ENCODE results near the gene MALT1.

MALT1 gene

DNA sequence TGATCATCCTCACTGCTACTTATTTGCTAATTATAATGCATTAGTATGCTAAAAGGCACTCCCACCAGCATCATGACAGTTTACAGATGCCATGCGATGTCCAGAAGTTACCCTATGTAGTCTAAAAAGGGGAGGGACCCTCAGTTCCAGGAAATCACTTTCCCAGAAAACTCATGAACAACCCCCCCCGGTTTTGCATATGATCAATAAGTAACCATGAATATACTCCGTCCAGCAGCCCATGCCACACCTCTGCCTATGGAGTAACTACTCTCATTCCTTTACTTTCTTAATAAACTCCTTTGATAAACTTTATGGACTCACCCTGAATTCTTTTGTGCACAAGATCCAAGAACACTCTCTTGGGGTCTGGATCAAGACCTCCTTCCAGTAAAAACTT lies 86.8 kb downstream of the MALT1 start:
- Histone ChIP-seq H3K27me3 (ENCODE audit: control insufficient read depth, insufficient read depth, low read length) (no peaks in the 10 kb centered on the region), H3K27ac (ENCODE audit: low read length) (no peak overlapping the region), H3K4me3 (ENCODE audit: low read length) (no peak overlapping the region), H3K9me3 (ENCODE audit: control insufficient read depth, insufficient read depth, low read length) (no peaks in the 10 kb centered on the region), H3K4me1 (ENCODE audit: control insufficient read depth, insufficient read depth, low read length) (no peaks in the 10 kb centered on the region), H3K36me3 (ENCODE audit: control insufficient read depth, insufficient read depth, low read length) (no peaks in the 10 kb centered on the region)
- WGBS (ENCODE audit: insufficient coverage, insufficient read length), result no CpG with 5 or more reads among the region's 3 CpGs
- no peak for DNase-seq (ENCODE audit: low read depth, low spot score)

DNA sequence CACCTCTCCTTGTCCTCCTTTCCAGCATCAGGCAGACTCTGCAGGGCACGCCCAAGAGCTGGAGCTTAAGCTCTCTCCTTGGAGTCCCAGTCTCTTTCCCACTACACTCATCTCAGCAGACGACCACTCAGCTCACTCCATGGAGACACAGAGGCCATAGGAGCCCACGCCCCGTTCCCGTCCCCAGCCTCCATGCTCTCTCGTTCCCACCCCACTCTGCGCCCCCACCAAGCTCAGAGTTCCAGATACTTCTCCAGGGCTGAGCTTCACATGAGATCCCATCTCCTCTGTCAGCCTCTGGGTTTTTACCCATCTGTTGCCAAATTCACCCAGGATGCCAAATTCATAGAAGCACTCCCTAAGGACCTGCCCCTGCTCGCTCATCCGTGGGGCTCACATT lies 87.3 kb downstream of the MALT1 start:
- no peaks in the 10 kb centered on the region for H3K4me1 ChIP-seq (ENCODE audit: control insufficient read depth, insufficient read depth, low read length)
- H3K36me3 ChIP-seq (ENCODE audit: control insufficient read depth, insufficient read depth, low read length), result no peaks in the 10 kb centered on the region
- no peak for DNase-seq (ENCODE audit: low read depth, low spot score)
- WGBS (ENCODE audit: insufficient coverage, insufficient read length), result no CpG with 5 or more reads among the region's 9 CpGs
- no peak overlapping the region for H3K27ac ChIP-seq (ENCODE audit: low read length)
- no peak overlapping the region for H3K4me3 ChIP-seq (ENCODE audit: low read length)
- no peaks in the 10 kb centered on the region for H3K27me3 ChIP-seq (ENCODE audit: control insufficient read depth, insufficient read depth, low read length)
- no peaks in the 10 kb centered on the region for H3K9me3 ChIP-seq (ENCODE audit: control insufficient read depth, insufficient read depth, low read length)

DNA sequence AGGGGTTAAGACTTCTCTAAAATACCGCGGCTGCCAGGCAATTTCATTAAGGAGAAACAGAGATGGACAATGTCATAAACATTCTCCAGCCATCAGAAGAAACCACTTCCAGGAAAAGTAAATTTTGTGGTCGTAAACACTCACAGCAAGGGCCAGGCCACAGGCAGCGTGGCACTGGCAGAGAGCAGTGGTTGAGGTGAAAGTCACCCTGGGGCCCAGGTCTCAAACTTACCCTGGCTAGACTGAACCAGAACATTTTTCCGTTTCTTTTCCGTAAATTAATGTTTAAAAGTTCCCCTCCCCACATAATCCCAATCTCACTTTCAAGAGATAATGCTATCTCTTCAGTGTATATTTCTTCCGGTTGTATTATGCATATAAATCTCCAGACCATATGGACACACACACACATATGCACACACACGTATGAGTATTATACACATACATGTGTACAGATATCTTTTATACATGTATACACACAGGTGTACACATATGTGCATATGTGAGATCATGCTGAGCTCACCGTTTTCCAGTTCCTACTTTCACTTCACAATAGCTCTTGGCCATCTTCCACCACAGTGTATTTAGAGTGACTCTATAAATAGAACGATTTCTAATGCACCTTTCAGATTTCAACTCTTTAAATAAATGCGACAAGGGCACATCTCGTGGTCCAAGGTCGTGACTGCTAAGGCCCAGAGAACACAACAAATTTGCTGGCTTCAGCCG lies 90.1 kb downstream of the MALT1 start:
- WGBS (ENCODE audit: insufficient coverage, insufficient read length), result no CpG with 5 or more reads among the region's 14 CpGs
- no peak overlapping the region for H3K27ac ChIP-seq (ENCODE audit: low read length)
- no peaks in the 10 kb centered on the region for H3K9me3 ChIP-seq (ENCODE audit: control insufficient read depth, insufficient read depth, low read length)
- H3K4me3 ChIP-seq (ENCODE audit: low read length), result no peak overlapping the region
- H3K27me3 ChIP-seq (ENCODE audit: control insufficient read depth, insufficient read depth, low read length), result no peaks in the 10 kb centered on the region
- no peaks in the 10 kb centered on the region for H3K36me3 ChIP-seq (ENCODE audit: control insufficient read depth, insufficient read depth, low read length)
- H3K4me1 ChIP-seq (ENCODE audit: control insufficient read depth, insufficient read depth, low read length), result no peaks in the 10 kb centered on the region
- DNase-seq (ENCODE audit: low read depth, low spot score), result no peak

DNA sequence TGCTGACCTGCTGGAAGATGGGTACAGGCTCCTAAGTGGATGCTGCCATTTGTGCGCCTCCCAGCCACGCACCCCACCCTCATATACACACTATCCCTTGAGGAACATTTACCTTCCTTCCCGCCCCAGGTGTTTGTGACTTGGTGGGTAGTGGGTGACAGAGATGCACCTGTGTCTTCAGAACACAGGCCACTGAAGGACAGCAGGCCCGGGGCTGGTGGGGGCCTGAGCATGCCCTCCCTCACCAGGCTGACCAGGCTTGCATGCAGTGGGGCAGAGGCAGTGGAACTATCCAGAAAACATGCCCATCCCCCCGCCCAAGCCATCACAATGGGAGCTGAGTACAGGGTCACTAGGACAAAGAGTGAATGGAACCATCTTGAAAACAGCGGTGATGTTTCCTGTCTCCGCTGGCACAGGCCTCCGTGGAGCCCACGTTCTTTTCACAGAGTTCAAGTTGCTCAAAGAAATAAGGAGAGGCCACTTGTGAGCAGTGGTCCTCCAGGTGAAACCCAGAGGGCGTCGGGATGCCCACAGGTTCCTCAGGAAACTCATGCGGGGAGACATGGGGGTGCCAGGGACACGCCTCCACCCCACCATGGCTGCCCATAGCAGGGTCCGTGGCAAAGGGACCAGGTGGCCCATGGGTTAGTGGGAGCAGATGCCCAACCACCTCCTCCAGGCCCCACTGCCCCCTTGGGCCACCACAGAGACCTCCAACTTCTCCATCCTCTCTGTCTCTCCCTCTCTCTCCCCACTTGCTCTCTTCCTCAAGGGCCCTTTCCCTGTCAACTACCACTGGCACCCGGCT lies 90.9 kb downstream of the MALT1 start:
- H3K4me1 ChIP-seq (ENCODE audit: control insufficient read depth, insufficient read depth, low read length), result no peaks in the 10 kb centered on the region
- H3K27me3 ChIP-seq (ENCODE audit: control insufficient read depth, insufficient read depth, low read length), result no peaks in the 10 kb centered on the region
- DNase-seq (ENCODE audit: low read depth, low spot score), result no peak
- WGBS (ENCODE audit: insufficient coverage, insufficient read length), result no CpG with 5 or more reads among the region's 15 CpGs
- H3K36me3 ChIP-seq (ENCODE audit: control insufficient read depth, insufficient read depth, low read length), result no peaks in the 10 kb centered on the region
- no peak overlapping the region for H3K4me3 ChIP-seq (ENCODE audit: low read length)
- H3K9me3 ChIP-seq (ENCODE audit: control insufficient read depth, insufficient read depth, low read length), result no peaks in the 10 kb centered on the region
- no peak overlapping the region for H3K27ac ChIP-seq (ENCODE audit: low read length)

DNA sequence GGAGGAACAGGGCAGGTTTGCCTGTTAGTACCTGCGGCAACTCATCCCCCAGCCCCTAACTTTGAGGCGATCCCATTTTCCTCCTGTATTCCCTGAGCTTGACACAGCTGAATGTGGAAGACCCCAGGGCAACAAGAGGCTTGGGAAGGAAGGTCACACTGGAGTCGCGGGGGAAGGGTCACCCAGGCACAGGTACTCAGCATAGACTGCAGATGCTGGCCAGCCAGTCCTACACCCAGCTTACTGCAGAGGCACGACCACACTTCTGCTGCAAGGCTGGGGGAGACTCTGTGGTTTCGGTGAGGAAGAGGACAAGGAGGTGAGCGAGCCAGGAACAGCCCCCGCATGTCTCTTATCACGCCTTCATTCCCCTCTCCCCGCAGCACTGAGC lies 91.5 kb downstream of the MALT1 start:
- H3K27ac ChIP-seq (ENCODE audit: low read length), result no peak overlapping the region
- no peaks in the 10 kb centered on the region for H3K4me1 ChIP-seq (ENCODE audit: control insufficient read depth, insufficient read depth, low read length)
- no peak overlapping the region for H3K4me3 ChIP-seq (ENCODE audit: low read length)
- H3K27me3 ChIP-seq (ENCODE audit: control insufficient read depth, insufficient read depth, low read length), result no peaks in the 10 kb centered on the region
- H3K9me3 ChIP-seq (ENCODE audit: control insufficient read depth, insufficient read depth, low read length), result no peaks in the 10 kb centered on the region
- no CpG with 5 or more reads among the region's 10 CpGs for WGBS (ENCODE audit: insufficient coverage, insufficient read length)
- H3K36me3 ChIP-seq (ENCODE audit: control insufficient read depth, insufficient read depth, low read length), result no peaks in the 10 kb centered on the region
- DNase-seq (ENCODE audit: low read depth, low spot score), result no peak

DNA sequence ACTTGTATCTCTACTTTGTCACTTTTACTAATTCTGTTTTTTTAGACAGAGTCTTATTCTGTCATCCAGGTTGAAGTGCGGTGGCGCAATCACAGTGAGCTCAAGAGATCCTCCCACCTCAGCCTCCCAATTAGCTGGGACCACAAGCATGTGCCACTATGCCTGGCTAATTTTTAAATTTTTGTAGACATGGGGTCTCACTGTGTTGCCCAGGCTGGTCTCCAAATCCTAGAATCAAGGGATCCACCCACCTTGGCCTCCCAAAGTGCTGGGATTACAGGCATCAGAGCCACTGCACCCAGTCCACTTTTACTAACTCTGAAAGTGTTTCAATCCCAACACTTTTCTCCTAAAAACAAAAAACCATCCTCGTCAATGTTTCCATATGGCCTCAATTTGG lies 94.9 kb downstream of the MALT1 start:
- Histone ChIP-seq H3K27ac (ENCODE audit: low read length) (no peak overlapping the region), H3K4me3 (ENCODE audit: low read length) (no peak overlapping the region), H3K9me3 (ENCODE audit: control insufficient read depth, insufficient read depth, low read length) (no peaks in the 10 kb centered on the region), H3K27me3 (ENCODE audit: control insufficient read depth, insufficient read depth, low read length) (no peaks in the 10 kb centered on the region), H3K4me1 (ENCODE audit: control insufficient read depth, insufficient read depth, low read length) (peaks cover 1% of the 10 kb centered on the region; the same call in 1 of the 2 replicates), H3K36me3 (ENCODE audit: control insufficient read depth, insufficient read depth, low read length) (no peaks in the 10 kb centered on the region)
- 100% methylated on average over 1 of the region's 3 CpGs for WGBS (ENCODE audit: insufficient coverage, insufficient read length)
- no peak for DNase-seq (ENCODE audit: low read depth, low spot score)

DNA sequence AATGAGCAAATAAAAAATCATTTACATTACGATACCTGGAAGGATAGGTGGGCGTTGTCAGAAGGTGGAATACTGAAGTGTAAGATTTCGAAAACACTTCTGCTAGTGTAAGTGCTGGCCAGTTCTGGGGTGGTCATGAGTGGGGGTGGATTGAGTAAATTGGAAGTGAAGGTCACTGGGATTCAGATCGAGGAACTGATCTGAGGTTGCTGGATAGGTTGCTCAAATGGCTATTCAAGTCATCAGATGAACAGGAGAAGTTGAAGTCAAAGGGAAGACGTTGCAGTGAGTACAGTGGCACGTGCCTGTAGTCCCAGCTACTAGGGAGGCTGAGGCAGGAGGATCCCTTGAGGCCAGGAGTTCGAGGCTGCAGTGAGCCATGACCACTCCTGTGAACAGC lies 95.7 kb downstream of the MALT1 start:
- no peak overlapping the region for H3K4me3 ChIP-seq (ENCODE audit: low read length)
- H3K36me3 ChIP-seq (ENCODE audit: control insufficient read depth, insufficient read depth, low read length), result no peaks in the 10 kb centered on the region
- H3K27me3 ChIP-seq (ENCODE audit: control insufficient read depth, insufficient read depth, low read length), result no peaks in the 10 kb centered on the region
- H3K9me3 ChIP-seq (ENCODE audit: control insufficient read depth, insufficient read depth, low read length), result no peaks in the 10 kb centered on the region
- no peak for DNase-seq (ENCODE audit: low read depth, low spot score)
- WGBS (ENCODE audit: insufficient coverage, insufficient read length), result no CpG with 5 or more reads among the region's 7 CpGs
- peaks cover 1% of the 10 kb centered on the region; the same call in 1 of the 2 replicates for H3K4me1 ChIP-seq (ENCODE audit: control insufficient read depth, insufficient read depth, low read length)
- H3K27ac ChIP-seq (ENCODE audit: low read length), result no peak overlapping the region

DNA sequence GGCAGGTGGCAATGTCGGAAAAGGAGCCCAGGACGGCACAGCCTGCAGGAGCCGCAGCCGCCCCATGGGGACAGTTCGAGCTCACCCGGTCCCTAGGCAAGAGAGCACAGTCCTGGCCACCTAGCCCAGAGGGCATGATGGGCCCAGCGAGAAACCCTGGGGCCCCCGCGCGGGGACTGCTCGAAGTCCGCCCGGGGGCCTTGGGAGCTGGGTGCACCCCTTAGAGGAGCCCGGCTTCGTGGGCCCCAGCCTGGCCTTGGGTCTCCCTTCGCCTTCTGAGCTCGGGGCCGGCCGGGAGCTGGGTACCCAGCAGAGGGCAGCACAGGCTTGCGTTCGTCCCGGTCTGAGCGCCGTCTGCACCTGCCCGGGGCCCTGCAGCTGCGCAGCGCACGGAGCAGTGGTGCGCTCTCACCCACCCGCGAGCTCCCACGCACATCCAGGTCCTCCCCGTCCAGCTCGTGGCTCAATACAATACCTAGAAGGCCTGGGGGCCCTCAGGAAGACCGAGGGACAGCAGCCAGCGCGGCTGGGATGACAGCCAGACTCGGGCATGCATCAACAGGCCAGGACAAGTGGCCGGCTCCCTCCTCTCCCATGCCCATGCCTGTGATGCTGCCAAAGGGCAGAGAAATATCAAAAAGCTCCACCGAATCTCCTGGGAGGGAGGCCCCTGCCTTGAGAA lies 97.2 kb downstream of the MALT1 start:
- no peak overlapping the region; the same call in 1 of the 2 replicates for H3K4me3 ChIP-seq (ENCODE audit: low read length)
- peaks cover 1% of the 10 kb centered on the region; the same call in 1 of the 2 replicates for H3K4me1 ChIP-seq (ENCODE audit: control insufficient read depth, insufficient read depth, low read length)
- no peak overlapping the region for H3K27ac ChIP-seq (ENCODE audit: low read length)
- no peak for DNase-seq (ENCODE audit: low read depth, low spot score)
- no CpG with 5 or more reads among the region's 40 CpGs for WGBS (ENCODE audit: insufficient coverage, insufficient read length)
- no peaks in the 10 kb centered on the region for H3K27me3 ChIP-seq (ENCODE audit: control insufficient read depth, insufficient read depth, low read length)
- no peaks in the 10 kb centered on the region for H3K36me3 ChIP-seq (ENCODE audit: control insufficient read depth, insufficient read depth, low read length)
- H3K9me3 ChIP-seq (ENCODE audit: control insufficient read depth, insufficient read depth, low read length), result no peaks in the 10 kb centered on the region

DNA sequence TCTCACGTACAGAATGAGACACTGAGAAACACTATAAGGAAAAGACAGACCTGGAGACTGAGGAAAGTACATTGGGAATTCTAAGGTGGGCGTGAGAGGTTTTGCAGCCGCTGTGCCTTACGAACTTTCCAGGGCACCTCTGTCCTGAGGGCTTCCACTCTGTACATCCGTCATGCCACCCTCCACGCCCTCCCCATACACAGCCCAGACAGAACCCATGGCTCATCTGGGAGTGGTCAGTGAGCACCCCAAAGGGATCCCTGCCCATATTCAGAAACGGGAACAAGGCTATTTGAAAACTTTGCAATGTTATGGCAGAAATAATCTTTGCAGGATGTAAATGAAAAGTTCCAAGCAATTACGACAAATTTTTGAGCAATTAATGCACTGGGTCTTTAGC lies 98.1 kb downstream of the MALT1 start:
- Histone ChIP-seq H3K9me3 (ENCODE audit: control insufficient read depth, insufficient read depth, low read length) (no peaks in the 10 kb centered on the region), H3K4me3 (ENCODE audit: low read length) (no peak overlapping the region), H3K4me1 (ENCODE audit: control insufficient read depth, insufficient read depth, low read length) (peaks cover 1% of the 10 kb centered on the region; the same call in 1 of the 2 replicates), H3K36me3 (ENCODE audit: control insufficient read depth, insufficient read depth, low read length) (no peaks in the 10 kb centered on the region), H3K27ac (ENCODE audit: low read length) (no peak overlapping the region), H3K27me3 (ENCODE audit: control insufficient read depth, insufficient read depth, low read length) (no peaks in the 10 kb centered on the region)
- no CpG with 5 or more reads among the region's 8 CpGs for WGBS (ENCODE audit: insufficient coverage, insufficient read length)
- no peak for DNase-seq (ENCODE audit: low read depth, low spot score)

DNA sequence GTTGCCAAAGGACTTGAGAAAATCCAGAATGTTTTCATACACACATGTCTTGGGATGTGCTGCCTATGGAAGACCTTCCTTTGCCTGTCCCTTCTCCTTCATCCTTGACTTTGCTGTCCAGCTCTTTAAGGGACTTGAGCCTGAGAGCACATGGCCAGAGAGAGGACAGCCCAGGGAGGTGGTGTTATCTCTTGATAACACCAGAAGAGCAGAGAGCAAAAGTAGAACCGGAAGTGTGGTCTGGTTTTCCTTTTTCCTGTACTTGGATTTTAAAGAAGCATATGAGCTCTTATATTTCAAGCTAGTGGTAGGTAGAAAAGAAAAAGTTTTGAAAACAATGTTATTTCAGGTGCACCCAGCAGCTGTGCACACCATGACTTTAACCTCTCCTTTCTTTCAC lies 99.3 kb downstream of the MALT1 start:
- no CpG with 5 or more reads among the region's 1 CpG for WGBS (ENCODE audit: insufficient coverage, insufficient read length)
- H3K36me3 ChIP-seq (ENCODE audit: control insufficient read depth, insufficient read depth, low read length), result no peaks in the 10 kb centered on the region
- H3K27ac ChIP-seq (ENCODE audit: low read length), result no peak overlapping the region
- no peaks in the 10 kb centered on the region for H3K9me3 ChIP-seq (ENCODE audit: control insufficient read depth, insufficient read depth, low read length)
- peaks cover 1% of the 10 kb centered on the region; the same call in 1 of the 2 replicates for H3K4me1 ChIP-seq (ENCODE audit: control insufficient read depth, insufficient read depth, low read length)
- H3K4me3 ChIP-seq (ENCODE audit: low read length), result no peak overlapping the region
- H3K27me3 ChIP-seq (ENCODE audit: control insufficient read depth, insufficient read depth, low read length), result no peaks in the 10 kb centered on the region
- no peak for DNase-seq (ENCODE audit: low read depth, low spot score)
